Tibial nerve (tissue), 4 donors: ENCODE measurements around the gene RNF212. TPM values are rescaled to one million over a fixed set of nuclear protein-coding genes. Genes with fewer than 3 reads are reported as not detected.

Experiments
- DNase-seq, 2 donors: peaks; one replicate each; pipeline ENCODE4 v3.0.0-alpha.2; 2019; ENCODE audit warnings: low spot score in 2 of 2
- H3K27ac ChIP-seq, 4 donors: fragments of 200-600 bp; sonication (generic) in 3 of 4; one replicate each; pipeline ENCODE4 v1.5.1; 2017 to 2019; ENCODE audit warnings: mild to moderate bottlenecking in 1 of 4
- H3K27me3 ChIP-seq, 2 donors: fragments of 200-600 bp; sonication (generic) in 1 of 2; one replicate each; pipeline versions ENCODE4 v1.5.1 to v1.6.0; 2017 to 2019
- H3K36me3 ChIP-seq, 3 donors: fragments of 200-600 bp; sonication (generic); one replicate each; pipeline ENCODE4 v1.5.1; 2018 to 2019
- H3K4me1 ChIP-seq, 4 donors: fragments of 200-600 bp; sonication (generic) in 3 of 4; one replicate each; pipeline ENCODE4 v1.5.1; 2017 to 2019
- H3K4me3 ChIP-seq, 4 donors: fragments of 200-600 bp; sonication (generic) in 3 of 4; one replicate each; pipeline ENCODE4 v1.5.1; 2017 to 2019; ENCODE audit warnings: mild to moderate bottlenecking in 1 of 4, moderate library complexity in 1 of 4
- H3K9me3 ChIP-seq, 4 donors: fragments of 200-600 bp; sonication (generic) in 3 of 4; one replicate each; pipeline ENCODE4 v1.5.1; 2017 to 2019
- CTCF ChIP-seq, 5 experiments: fragments of 200-600 bp in 3 of 5; fragments of 450-650 bp in 2 of 5; sonication (generic) in 3 of 5; IDR thresholded peaks; one replicate each; pipeline ENCODE4 v1.5.1; 2016 to 2019; ENCODE audit warnings: antibody characterized with exemption in 5 of 5, mild to moderate bottlenecking in 3 of 5, moderate library complexity in 2 of 5
- EP300 ChIP-seq, 2 donors: sonication (generic); formaldehyde crosslinking; IDR thresholded peaks; one replicate each; pipeline ENCODE4 v1.6.1; 2017; ENCODE audit warnings: antibody characterized with exemption in 2 of 2, mild to moderate bottlenecking in 1 of 2
- POLR2A ChIP-seq, 2 donors: fragments of 450-650 bp; IDR thresholded peaks; one replicate each; pipeline ENCODE4 v1.6.1; 2017; ENCODE audit warnings: antibody characterized with exemption in 2 of 2, mild to moderate bottlenecking in 2 of 2, moderate library complexity in 2 of 2
- WGBS, 2 donors: methylation state at CpG; one replicate each; pipeline ENCODE4 v1.1.5; 2018; 5-methylcytosine and 5-hydroxymethylcytosine counted together
- total RNA-seq, 4 donors: library from RNA; depleted of rRNA; stranded (reverse); fragments of >200 nt; gene quantifications; one replicate each; pipeline ENCODE4 v1.1.0, GENCODE V29; 2016

Gene RNF212
- total RNA-seq, 4 donors from 2014 or later = 2.5 to 24.7 (median 9.8) TPM

DNA sequence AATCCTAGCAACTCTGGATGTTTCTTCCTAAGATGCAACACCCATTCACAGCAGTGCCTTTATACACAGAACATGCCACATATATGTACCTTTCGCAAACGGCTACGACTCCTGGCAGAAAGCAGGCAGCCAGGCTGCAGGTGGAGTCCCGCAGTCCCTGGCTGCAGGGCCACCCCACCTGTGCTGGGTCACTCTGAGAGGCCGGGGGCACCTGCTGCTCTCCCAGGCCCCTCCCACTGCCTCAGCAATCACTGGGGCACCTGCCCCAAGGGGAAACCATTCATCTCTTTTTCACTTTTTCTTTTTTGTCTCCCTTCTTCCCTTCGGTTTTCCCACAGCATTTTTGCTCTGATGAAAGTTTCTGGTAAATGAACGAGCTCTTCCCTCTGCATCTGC is 28.0 kb downstream of the RNF212 start:
- TF ChIP-seq POLR2A (IDR thresholded peaks at IDR 0.05) = no peak
- TF ChIP-seq EP300 (IDR thresholded peaks at IDR 0.05) = no peak
- TF ChIP-seq CTCF (IDR thresholded peaks at IDR 0.05) = no peak
- Histone ChIP-seq H3K4me1 (no peaks in the 10 kb centered on the region), H3K27ac (no peak overlapping the region), H3K36me3 (no peaks in the 10 kb centered on the region), H3K4me3 (no peak overlapping the region), H3K27me3 (peaks cover 0 to 7% of the 10 kb centered on the region in 2 donors), H3K9me3 (peaks cover 0 to 7% (median 0%) of the 10 kb centered on the region in 4 donors)
- WGBS, 2 donors = 87% methylated on average over 7 of the region's 7 CpGs
- no peak for DNase-seq

GRCh38 chr4:1084796-1085403 is 28.5 kb downstream of the RNF212 start:
- DNase-seq = no peak
- Histone ChIP-seq H3K27ac (no peak overlapping the region), H3K36me3 (no peaks in the 10 kb centered on the region), H3K4me1 (no peaks in the 10 kb centered on the region), H3K4me3 (no peak overlapping the region), H3K9me3 (peaks cover 0 to 7% (median 0%) of the 10 kb centered on the region in 4 donors), H3K27me3 (peaks cover 0 to 9% of the 10 kb centered on the region in 2 donors)
- TF ChIP-seq EP300 (IDR thresholded peaks at IDR 0.05) (no peak), CTCF (IDR thresholded peaks at IDR 0.05) (no peak), POLR2A (IDR thresholded peaks at IDR 0.05) (no peak)
- WGBS, 2 donors = 59 to 69% methylated on average over 11 to 13 of the region's 13 CpGs

DNA sequence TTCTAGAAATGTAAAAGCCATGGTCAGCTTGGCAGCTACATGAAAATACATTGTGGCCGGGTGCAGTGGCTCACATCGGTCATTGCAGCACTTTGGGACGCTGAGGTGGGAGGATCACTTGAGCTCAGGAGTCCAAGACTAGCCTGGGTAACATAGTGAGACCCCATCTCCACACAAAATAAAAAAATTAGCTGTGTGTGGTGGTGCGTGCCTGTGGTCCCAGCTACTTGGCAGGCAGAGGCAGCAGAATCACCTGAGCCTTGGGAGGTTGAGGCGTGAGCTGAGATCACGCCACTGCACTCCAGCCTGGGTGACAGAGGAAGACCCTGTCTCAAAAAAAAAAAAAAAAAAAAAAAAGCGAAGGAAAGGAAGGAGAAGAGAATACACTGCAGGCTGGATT is 29.0 kb downstream of the RNF212 start:
- peaks cover 0 to 9% of the 10 kb centered on the region in 2 donors for H3K27me3 ChIP-seq
- no peak overlapping the region for H3K27ac ChIP-seq
- no peak for DNase-seq
- H3K4me3 ChIP-seq = no peak overlapping the region
- TF ChIP-seq CTCF (IDR thresholded peaks at IDR 0.05) (no peak), EP300 (IDR thresholded peaks at IDR 0.05) (no peak), POLR2A (IDR thresholded peaks at IDR 0.05) (no peak)
- H3K9me3 ChIP-seq = peaks cover 0 to 7% (median 0%) of the 10 kb centered on the region in 4 donors
- no peaks in the 10 kb centered on the region for H3K4me1 ChIP-seq
- no peaks in the 10 kb centered on the region for H3K36me3 ChIP-seq
- 84 to 90% methylated on average over 7 of the region's 7 CpGs for WGBS, 2 donors

DNA sequence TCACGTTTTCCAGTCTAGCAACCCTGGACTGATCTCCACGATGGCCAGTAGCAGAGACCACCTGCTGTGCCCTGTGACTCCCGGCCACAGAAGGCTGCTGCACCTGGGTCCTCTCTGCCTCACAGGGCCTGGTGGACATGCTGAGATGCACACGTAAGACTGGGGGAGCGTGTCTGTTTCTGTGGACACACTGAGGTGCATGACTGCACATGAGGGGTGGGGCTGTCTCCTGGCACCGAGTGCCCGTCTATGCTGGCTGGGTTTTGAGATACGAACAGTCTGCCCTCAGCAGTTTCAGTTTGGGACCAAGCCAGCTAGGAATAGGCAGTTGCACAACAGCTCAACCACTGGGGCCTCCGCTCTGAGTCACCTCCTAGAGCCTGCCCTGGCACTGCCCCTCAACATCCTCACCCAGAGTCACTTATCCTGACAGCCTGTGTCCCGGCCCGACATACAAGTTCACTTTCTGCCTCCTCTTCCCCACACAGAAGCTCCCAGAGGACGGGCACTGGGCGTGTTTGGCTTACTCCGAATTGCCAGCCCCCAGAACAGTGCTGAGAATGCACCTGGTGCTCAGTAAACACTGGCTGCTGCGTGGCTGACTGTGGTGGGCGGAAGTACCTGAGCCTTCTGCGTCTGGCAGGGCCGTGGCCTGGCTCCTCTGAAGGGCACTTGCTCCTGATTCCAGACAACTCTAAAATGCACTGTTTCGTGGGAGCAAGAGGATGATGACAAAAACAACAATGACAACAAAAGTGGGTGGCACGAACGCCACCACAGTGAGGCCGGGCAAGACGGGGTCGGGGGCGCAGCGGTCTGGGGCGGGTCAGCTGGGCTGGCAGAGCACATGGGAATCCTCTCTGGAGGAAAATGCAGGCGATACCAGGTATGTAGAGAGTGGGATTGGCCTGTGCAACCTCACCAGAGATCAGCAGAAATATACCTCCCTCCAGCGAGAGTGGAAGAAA is 30.9 kb downstream of the RNF212 start:
- 67 to 74% methylated on average over 27 to 29 of the region's 29 CpGs for WGBS, 2 donors
- no peak for TF ChIP-seq CTCF (IDR thresholded peaks at IDR 0.05)
- TF ChIP-seq EP300 (IDR thresholded peaks at IDR 0.05) = peak in 1 of 2 donors; percentile 6
- no peak for TF ChIP-seq POLR2A (IDR thresholded peaks at IDR 0.05)
- Histone ChIP-seq H3K4me3 (no peak overlapping the region), H3K9me3 (no peaks in the 10 kb centered on the region), H3K27me3 (peaks cover 0 to 9% of the 10 kb centered on the region in 2 donors), H3K4me1 (no peaks in the 10 kb centered on the region), H3K27ac (no peak overlapping the region), H3K36me3 (no peaks in the 10 kb centered on the region)
- DNase-seq = peak; percentile 27 to 30

DNA sequence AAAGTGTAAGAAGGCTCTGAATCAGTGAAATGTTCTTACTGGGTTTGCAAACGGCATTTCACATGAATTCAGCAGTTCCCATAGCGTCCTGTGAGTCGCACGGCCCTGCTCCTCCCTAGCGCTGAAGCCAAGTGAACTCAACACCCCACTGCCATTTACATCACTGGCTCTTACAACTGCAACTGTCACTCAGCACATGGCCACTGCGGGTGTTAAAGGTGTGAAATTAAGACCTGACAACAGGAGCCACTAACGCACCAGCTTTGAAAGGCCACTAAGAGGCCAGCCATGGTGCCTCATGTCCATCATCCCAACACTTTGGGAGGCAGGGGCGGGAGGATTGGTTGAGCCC is 31.7 kb downstream of the RNF212 start:
- H3K4me1 ChIP-seq = no peaks in the 10 kb centered on the region
- TF ChIP-seq POLR2A (IDR thresholded peaks at IDR 0.05) (no peak), CTCF (IDR thresholded peaks at IDR 0.05) (no peak), EP300 (IDR thresholded peaks at IDR 0.05) (no peak)
- 72 to 78% methylated on average over 8 of the region's 8 CpGs for WGBS, 2 donors
- H3K36me3 ChIP-seq = no peaks in the 10 kb centered on the region
- no peaks in the 10 kb centered on the region for H3K9me3 ChIP-seq
- peaks cover 0 to 9% of the 10 kb centered on the region in 2 donors for H3K27me3 ChIP-seq
- DNase-seq = no peak
- H3K27ac ChIP-seq = no peak overlapping the region
- no peak overlapping the region for H3K4me3 ChIP-seq
